ENCODE data around the gene DOCK2.
"Not testable (repeated sequence)": the region's sequence is repeated elsewhere in the genome, so short reads cannot be mapped to it uniquely, and the experiment has no call there.

The DOCK2 gene

GRCh38 chr5:169744336-169744735 is 107.3 kb downstream of the DOCK2 start:
- TF ChIP-seq CTCF (IDR thresholded peaks at IDR 0.05; ENCODE audit: extremely low read depth, insufficient read depth, missing control alignments) = no peak
- in situ Hi-C loops (cut with MboI; ENCODE audit: low pct_unique_long_range_greater_than_20kb, low sequenced_read_pairs, unreplicated experiment) = no loop called here
- DNase-seq (ENCODE audit: low spot score) = no peak

GRCh38 chr5:169745441-169746146 is 108.5 kb downstream of the DOCK2 start:
- no peak for DNase-seq (ENCODE audit: low spot score)
- in situ Hi-C loops (cut with MboI; ENCODE audit: low pct_unique_long_range_greater_than_20kb, low sequenced_read_pairs, unreplicated experiment) = no loop called here
- TF ChIP-seq CTCF (IDR thresholded peaks at IDR 0.05; ENCODE audit: extremely low read depth, insufficient read depth, missing control alignments) = no peak

GRCh38 chr5:169746147-169746694 is 109.1 kb downstream of the DOCK2 start:
- peak; percentile 6 for DNase-seq (ENCODE audit: low spot score)
- TF ChIP-seq CTCF (IDR thresholded peaks at IDR 0.05; ENCODE audit: extremely low read depth, insufficient read depth, missing control alignments) = no peak
- in situ Hi-C loops (cut with MboI; ENCODE audit: low pct_unique_long_range_greater_than_20kb, low sequenced_read_pairs, unreplicated experiment) = no loop called here

GRCh38 chr5:169748174-169748573 is 111.1 kb downstream of the DOCK2 start:
- DNase-seq (ENCODE audit: low spot score) = no peak
- in situ Hi-C loops (cut with MboI; ENCODE audit: low pct_unique_long_range_greater_than_20kb, low sequenced_read_pairs, unreplicated experiment) = no loop called here
- no peak for TF ChIP-seq CTCF (IDR thresholded peaks at IDR 0.05; ENCODE audit: extremely low read depth, insufficient read depth, missing control alignments)

- no peak for DNase-seq (ENCODE audit: low spot score)
- in situ Hi-C loops (cut with MboI; ENCODE audit: low pct_unique_long_range_greater_than_20kb, low sequenced_read_pairs, unreplicated experiment) = no loop called here
- TF ChIP-seq CTCF (IDR thresholded peaks at IDR 0.05; ENCODE audit: extremely low read depth, insufficient read depth, missing control alignments) = no peak
These were observed 112.2 kb downstream of the DOCK2 start for GRCh38 chr5:169749295-169749694.

- DNase-seq (ENCODE audit: low spot score) = no peak
- in situ Hi-C loops (cut with MboI; ENCODE audit: low pct_unique_long_range_greater_than_20kb, low sequenced_read_pairs, unreplicated experiment) = no loop called here
- TF ChIP-seq CTCF (IDR thresholded peaks at IDR 0.05; ENCODE audit: extremely low read depth, insufficient read depth, missing control alignments) = no peak
These were observed 114.4 kb downstream of the DOCK2 start for GRCh38 chr5:169751490-169751889.

GRCh38 chr5:169752566-169752965 is 115.5 kb downstream of the DOCK2 start:
- DNase-seq (ENCODE audit: low spot score); in situ Hi-C loops (cut with MboI; ENCODE audit: low pct_unique_long_range_greater_than_20kb, low sequenced_read_pairs, unreplicated experiment): not testable (repeated sequence)

Measured in GM13977 (cell line).